DMS79 (cell line): ENCODE results near the gene DDHD1.

Experiments used
- DNase-seq: peaks from one replicate; lab custom pipeline; 2025; lab: John Stamatoyannopoulos, UW

Gene DDHD1

DNA sequence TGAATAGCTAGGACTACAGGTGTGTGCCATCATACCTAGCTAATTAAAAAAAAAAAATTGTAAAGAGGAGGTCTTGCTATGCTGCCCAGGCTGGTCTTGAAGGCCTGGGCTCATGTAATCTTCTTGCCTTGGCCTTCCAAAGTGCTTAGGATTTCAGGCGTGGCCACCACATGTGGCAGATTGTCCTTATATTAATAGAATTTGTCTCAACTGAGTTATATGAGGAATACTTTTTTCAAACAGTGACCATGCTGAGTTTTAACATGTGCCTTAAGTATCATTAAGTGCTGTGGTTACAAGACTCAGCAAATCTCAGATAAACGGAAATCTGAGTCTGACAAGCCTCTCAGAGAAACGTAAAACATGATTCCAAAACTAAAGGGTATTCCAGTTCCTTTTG, 119.1 kb downstream of the DDHD1 start:
- DNase-seq = no peak

DNA sequence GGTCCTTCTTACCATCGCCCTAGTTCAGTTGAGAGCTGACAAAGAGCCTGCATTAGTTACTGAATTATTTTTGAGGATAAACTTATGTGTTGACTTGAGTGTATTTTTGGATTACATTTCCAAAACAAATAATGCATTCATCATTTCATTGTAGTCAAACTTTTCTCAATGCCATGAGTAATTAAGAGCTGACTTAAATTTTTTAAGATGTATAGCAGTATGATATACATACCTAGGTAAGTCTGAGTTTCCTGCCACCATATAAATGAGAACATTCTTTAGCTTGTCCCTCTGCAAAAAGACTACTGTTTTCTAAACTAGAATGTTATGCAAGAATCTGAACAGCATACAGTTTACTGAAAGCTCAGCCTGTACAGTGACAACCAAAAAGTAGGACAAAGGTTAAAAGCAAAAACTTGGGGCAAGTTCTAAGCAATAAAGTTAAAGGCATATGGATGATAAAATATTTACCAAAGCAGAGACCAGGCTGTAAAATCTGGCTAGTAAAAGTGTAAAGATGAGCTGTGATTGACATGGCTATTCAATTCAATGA, 120.2 kb downstream of the DDHD1 start:
- DNase-seq = no peak

DNA sequence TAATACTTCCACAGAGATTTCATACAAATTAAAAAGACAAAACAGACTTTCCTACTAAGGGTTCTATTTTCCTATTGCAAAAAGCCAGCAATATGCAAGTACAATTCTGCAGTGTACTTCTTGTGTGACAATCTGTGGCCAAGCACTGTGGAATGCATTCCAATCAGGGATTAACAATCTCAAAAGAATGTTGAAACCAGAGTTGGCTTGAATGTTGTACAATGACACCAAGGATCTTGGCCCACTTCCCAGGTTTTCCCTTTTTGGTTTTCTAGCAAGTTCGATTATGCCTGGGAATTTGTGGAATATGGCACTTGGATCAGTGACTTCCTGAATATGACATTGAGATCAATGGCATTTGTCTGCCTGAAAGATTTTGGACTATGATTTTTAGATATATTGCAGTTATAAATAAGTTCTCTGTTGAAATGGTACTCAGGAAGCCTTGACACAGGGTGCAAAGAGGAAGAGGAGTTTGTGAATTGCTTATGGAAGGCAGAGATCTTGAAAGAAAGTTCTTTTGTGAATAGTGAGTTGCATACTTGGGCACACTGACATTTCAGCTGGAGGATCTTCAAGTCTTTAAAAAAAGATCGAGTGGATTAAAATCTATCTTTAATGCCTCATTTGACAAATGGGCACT, 120.8 kb downstream of the DDHD1 start:
- no peak for DNase-seq

DNA sequence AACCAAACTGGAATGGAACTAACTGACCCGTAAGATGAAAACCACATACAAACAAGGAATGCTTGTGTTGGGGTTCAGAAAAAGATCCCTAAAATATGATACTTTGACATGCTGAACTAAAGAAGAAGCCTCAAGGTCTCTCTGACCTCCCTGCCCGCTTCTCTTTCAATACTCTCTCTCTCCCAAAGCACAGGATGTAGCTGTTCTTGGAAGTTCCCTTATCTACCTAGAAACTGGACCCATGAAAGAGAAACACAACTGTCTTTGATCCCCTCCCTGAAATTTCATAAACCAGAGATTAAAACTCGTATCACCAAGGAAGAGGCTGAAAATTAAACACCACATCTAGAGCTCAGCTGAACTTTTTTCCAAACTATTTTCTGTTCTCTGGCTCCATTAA, 125.6 kb downstream of the DDHD1 start:
- DNase-seq = no peak

DNA sequence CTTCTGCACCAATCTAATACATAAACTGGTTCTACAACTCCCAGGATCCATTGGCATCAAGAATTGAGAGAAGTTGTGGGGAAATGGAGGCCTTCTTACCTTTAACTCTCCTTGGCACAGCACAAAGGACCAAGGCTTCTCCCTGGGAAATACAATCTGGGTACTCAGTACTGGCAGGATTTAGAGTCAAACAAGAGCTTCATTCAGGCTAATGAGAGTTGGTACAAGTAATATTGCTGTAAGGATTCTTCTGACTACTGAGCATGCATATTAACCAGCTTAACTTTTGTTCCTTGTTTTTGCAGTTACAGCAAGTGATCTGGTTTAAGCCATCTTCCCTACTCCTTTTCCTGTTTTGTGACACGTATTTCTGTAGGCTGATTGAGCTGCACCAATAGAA, 126.1 kb downstream of the DDHD1 start:
- DNase-seq = no peak

DNA sequence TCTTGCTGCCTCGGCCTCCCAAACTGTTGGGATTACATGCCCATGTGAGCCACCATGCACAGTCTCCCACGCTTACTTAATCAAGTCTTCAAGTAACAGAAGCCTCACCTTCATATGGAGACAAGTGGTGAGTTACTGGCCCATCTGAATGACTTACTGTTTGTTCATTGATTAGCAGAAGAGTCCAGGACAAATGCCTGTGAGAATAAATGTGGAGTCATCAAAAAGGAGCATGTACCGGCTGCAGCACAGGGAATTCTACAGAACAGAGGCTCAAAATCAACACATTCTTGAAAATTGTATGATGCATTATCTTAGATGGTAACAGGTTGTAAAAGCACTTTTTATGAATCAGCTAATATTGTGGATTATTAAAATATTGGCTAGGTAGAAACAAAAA, 129.8 kb downstream of the DDHD1 start:
- no peak for DNase-seq

DNA sequence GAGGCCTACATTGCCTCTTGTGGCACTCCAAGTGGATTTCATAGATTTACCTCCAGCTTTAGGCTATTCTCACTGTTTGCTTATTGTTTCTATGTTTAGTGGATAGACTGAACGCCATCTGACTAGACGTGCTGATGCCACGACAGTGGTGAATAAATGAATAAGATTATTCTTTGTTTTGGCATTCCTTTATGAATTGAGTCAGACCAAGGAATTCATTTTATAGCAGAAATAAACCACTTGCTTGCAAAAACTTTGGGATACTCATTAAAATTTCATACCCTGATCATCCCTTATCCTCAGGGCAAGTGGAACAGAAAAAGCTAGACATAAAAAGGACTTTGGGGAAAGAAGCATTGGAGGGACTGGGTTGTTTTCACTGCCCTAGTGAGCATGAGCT, 130.5 kb downstream of the DDHD1 start:
- no peak for DNase-seq

DNA sequence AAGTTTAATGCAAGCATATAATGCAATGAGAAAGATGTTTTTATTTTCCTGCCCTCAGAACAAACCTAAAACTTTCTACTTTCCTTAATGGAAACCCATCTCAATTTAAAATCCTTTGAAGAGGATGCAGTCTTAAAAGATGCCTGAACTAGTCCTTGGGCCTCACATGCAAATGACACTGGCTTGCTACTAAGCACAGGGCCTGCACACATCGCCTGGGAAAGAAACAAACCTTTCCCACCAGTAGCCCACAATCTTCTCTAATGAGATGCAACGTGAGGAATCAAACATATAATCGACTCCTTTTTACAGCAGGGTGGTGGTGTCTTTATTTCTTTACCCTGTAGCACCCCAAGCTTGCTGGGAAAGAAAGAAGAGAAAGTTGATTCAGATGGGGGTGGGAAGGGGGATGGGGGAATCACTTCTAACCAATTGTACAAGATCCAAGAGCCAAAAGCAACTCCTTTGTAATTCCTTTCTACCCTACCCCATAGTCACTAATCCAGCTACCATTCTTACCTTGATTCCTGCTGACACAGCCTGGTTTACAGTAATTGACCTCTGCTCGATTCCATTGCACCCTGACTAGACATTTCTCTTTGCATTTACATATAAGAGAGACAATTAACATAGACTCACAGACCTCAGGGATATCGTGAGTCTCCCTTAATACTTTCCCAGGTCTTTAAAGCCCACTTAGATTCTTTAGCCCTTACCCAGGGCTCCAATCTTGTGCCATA, 132.8 kb downstream of the DDHD1 start:
- DNase-seq = no peak

DNA sequence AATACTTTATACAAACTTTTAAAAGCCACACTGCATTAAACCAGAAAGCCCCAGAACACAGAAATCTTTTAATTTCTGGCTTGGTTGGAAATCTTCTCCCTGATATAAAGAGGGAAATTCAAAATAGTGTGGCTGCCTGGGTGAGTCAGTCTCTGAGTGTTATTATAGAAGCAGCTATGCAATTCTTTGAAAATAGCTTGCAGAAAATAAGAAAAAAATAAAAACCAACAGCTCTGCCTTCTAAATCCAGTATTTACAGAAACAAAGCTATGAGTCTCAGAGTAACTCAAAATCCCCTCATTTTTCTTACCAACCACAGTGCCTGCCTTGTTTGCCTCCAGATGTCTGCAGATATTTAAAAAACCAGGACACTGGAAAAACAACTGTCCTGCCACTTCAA, 133.7 kb downstream of the DDHD1 start:
- DNase-seq = no peak

DNA sequence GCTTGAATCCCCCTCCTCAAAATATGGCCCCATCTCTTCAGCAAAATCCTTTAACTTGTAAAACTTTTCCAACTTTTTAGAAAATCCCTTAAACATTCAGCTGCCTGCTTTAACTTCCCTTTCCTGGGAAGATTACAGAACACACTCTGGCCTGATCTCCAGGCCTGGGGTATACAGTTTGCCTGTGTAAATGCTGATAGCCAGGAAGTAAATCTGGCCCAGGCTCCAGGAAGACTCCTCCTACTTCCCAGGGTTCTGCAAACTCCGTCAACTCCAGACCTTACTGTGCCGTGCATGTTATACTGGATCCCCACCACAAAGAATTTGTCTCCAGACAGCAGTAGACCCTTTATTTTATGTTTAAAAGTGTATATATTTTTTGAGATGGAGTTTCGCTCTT, 135.3 kb downstream of the DDHD1 start:
- no peak for DNase-seq

DNA sequence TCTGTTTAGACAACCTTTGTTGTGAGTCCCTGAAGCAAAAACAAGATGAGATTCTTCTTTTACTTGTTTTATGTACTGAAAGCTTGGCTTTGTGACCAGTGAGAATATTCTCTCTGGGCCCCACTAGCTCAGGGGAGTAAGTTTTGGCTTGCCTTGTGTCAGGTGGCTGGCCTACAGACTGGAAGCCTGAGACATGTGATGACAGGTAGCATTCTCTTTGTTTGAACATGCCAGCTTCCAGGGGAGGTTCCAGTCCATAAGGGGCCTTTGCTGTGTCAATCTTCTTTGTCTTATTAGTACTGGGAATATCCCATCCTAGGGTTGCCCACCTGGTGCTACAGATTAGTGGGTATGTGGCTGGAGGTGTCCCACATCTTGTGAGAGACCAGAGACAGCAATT, 136.2 kb downstream of the DDHD1 start:
- DNase-seq = no peak

DNA sequence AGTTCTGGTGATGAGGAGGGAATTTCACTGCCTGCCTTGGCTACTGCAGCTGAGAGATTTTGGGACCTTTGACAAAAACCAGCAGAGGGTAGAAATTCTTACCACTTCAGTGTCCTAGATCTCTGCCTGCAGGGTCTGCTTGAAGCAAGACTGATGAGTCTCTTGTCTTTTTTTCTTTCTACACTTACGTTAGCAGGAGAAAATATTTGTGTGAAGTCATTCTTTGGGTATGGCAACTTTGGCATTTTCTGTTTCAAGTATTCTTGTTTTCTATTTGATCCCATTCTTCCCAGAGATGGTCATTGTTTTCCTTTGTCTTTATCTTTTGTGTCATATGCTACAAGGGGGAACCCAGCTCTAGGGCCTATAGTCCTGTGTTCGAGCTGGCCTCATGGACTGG, 136.6 kb downstream of the DDHD1 start:
- no peak for DNase-seq

DNA sequence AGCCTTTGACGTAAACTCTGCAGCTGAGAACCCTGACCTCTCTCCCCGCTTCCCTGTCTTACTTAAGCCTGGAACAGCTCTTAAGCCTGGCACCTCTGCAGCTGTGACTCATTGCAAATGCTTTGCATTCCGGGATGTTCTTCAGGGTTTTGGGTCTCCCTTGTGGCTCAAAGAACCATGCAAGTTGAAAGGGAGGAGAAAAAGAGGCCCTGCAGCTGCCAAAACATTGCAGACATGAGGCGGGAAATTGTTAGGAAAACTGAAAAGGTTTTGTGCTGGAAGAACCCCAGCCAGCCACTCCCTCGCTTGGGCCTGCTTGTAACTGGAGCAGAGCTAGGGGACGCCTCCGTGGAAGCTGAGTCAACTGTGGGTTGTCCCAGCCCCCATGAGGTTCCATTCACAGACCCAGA, 142.1 kb downstream of the DDHD1 start:
- DNase-seq = no peak

DNA sequence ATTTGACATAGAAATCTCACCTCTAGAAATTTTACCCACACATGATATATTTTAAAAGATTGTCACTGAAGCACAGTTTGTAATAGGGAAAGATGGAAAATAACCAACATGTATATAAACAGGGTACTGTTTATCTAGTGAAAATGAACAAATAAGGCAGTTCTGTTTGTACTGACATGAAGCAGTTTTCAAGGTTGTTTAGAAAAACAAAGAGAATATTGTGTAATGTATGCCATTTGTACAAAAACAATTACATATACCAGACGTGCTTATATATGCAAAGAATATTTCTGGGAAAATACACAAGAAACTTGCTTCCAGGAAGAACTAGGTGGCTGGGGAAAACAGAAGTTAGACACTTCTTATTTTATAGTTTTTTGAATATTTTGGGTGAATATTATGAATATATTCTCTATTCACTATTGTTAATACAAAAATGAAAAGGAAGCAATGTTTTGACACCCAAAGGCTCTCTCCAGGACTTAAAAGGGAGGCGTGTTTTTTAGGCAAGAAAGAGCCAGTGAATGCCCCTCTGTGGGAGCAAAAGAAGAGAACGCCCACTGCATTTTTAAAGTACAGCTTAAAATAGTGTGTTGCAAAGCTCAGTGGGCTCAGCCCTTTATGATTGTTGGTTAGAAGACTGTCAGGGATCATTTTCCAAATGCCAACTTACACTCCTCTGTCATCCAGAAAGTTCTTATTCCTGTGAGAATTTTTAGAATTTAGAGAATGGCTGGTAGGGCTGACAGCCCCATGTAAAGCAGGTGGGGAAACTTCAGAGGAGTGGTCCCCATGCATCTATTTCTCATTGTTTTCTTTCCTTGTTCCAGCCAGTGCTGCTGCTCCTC, 142.7 kb downstream of the DDHD1 start:
- no peak for DNase-seq

DNA sequence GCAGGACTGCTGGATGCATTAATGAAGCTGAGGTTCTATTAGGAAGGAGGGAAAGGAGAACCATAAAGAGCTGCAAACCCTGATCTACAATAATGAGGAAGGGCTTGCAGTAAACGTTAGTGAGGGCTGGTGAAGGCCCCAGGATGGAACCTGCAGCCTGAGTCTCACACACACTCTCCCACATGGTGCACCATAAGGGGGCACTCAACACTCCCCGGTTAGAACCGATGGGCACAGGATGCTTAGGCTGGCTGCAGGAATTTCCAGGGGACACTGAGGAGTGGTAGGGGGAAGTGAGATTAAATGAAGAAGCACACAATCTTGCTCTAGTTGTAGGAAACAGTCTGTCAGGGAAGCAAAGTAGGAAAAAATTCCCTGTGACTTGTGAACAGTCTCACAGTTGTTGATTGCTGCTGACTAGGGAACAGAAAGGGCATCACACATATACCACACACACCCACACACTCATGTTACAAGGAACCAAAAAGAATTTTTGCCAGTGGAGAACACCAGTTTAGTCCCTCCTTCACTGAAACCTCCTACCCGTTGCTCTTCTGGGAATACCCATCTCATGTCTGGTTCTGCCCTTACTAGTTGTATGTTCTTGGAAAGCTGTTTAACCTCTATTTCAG, 146.1 kb downstream of the DDHD1 start:
- DNase-seq = no peak

DNA sequence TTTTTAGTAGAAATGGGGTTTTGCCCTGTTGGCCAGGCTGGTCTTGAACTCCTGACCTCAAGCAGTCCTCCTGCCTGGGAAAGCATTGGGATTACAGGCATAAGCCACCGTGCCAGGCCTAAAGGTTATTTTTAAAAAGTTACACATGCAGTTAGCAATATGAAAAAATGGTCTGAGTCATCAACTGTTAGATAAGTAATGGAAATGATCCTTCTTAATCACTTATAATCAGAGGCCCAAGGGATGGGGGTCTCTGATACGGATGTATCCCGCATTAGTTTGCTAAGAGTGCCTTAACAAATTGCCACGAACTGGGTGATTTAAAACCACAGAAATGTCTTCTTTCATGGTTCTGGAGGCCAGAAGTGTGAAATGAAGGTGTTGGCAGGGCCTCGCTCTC, 148.1 kb downstream of the DDHD1 start:
- DNase-seq = no peak

DNA sequence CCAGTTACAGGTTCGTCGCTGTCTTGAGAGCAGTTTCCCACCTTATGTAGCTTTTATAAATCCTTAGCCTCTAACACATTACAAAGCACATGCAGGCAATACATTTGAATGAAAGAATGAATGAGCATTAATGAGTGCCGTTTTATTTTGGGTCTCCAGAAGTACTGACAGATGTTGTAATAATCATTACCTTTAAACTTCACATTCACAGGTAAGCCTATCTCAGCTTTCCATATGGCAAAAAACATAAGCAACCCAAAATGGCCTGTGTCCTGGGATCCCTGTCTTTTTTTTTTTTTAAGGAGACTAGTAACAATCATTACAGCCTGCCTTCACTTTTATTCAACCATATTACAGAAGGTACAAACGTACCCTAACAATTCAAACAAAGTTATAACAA, 149.3 kb downstream of the DDHD1 start:
- DNase-seq = no peak

DNA sequence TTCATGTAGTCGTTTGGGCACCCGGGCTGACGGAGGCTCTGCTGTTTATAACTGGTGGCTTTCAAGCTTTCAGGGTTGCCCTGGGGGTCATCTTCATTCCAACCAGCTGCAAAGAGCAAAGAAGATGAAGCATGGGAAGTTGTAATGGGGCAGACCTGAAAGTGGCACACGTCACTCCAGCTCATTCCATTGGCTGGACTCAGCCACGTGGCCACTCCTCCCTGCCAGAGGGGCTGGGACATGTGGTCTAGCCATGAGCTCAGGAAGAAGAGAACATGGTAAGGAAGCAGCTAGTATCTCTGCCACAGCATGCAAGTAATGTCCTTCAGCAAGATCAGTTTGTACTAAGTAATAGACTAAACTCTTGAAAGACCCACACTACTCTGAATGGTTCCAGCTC, 150.5 kb downstream of the DDHD1 start:
- no peak for DNase-seq

DNA sequence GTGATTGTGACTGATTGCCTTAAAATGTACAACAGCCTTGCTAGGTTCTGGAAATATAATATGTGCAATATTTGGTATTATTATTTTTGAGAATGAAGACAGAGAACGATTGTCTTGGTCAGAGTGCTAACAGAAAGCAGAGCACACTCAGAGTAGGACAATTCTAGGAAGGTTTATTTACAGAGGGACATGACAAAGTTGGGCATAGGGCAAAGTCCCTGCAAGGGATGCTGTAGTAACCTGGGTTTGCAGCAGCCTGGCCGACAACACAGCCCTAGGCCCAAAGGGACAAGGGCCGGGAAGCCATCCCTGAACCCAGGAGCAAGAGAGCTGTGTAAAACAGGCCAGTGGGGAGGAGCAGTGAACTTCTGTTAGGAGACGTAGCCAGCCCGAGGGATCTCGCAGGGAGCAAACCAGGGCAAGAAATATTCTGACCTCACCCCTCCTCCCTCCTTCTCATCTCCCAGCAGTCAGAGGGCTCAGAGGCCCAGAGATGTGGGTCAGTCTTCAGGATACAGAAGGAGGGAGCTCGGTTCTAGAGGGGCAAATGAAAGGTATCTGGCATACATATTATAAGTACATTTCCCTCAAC, 151.2 kb downstream of the DDHD1 start:
- DNase-seq = no peak

DNA sequence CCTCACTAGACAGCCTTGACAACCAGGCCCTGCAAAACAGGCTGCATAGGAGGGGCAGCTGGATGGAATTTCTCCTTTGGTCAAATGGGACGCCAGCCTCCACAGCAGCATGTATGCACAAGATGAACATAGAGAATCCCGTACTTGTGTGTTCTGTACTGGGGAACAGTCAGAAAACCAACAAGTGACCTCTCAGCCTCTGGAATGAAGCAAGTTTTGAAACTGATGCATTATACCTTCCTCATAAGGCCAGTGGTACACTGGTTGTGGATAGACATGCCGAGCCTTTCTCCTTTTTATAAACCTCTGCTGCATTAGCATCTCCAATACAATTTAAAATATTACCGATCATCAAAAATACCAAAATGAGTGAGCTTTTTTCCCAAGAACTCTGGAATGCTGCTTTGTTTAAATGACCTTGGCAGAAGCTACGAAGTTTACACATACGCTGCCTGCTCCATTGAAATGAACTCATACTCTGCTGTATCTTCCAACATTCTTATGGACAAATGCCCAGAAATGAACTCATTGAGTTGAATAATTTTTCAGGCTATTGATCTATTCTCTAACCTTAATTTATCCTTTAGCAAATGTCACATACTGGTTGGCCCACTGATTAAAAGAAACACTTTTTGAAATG, 154.6 kb downstream of the DDHD1 start:
- DNase-seq = no peak

DNA sequence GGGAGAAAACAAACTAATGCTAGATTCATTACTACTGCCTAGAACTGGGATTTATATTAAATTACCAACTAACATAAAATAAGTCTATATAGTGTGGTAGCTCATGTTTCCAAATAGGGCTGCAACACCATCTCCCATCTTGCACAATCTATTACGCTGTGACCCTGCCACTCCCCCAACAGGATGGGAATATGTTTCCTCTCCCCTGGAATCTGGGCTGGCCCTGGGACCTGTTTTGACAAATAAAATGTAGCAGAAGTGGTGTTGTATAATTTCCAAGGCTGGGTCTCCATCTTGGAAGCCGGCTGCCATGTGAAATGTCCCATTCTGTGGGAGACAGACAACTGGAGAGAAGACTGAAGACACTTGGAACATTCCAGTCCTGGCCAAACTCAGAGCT, 156.6 kb downstream of the DDHD1 start:
- no peak for DNase-seq
